ENCODE measurements around the gene HNRNPLL. TPM values are rescaled to one million over a fixed set of nuclear protein-coding genes. Genes with fewer than 3 reads are reported as not detected.

The HNRNPLL gene
- total RNA-seq, 4 donors from 2014 or later, result 45.2 to 59.7 (median 54.4) TPM

DNA sequence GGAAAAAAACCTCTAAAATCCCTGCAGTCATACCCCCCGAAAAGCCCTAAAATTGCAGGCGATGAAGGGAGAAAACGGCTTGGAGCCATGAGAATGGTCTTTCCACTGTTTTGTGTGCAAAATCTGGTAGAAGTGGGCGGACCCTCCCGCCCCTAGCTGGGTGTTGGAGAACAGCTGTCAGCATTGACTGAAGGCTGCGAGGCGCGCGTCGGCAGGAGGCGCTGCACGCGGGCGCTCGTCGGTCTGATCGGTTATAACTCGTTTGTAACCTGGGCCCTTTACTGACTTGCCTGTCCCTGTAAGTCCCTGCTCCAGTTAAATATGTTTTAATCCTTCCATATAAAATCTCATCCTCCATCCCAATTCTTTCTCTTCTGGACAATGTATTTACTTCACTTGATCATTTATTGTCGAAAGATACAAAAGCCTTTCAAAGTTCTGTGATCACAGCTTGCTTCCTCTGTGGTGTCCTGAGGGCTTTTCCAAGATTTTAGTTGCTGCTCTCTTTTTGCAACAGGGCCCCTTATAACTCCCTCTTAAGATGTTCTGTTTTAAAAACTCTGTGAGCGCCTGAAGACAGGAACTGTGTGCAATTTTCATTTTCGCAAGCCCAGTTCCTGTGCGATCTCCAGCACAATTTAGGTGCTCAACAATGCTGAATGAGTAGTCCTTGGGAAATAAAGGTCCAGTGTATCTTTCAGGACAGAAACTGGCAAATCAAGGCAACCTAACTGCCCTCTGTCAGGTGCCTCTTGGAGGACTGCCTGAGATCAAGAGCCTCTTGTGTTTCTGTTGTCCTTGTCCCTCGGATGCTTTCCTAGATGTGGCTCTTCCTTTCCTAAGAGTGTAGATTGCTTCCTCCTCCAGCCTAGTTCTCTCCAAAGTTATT is 918 bp upstream of the HNRNPLL start:
- Histone ChIP-seq H3K4me3 (peak overlapping the region; percentile 67 to 86 (median 77)), H3K4me1 (peaks cover 5 to 37% (median 22%) of the 10 kb centered on the region in 4 donors), H3K36me3 (no peaks in the 10 kb centered on the region), H3K9me3 (no peaks in the 10 kb centered on the region), H3K27ac (peak overlapping the region; percentile 97 to 98 (median 98)), H3K27me3 (no peaks in the 10 kb centered on the region)
- intact Hi-C loops (cut with DNase I; ENCODE audit: low total_unique reads) (loop anchor here (10.0 kb wide), 1 partner anchor 121 kb away; no protein-coding TSS in a partner anchor), in situ Hi-C loops (cut with MboI; ENCODE audit: low pct_ligation_motif_present in 1 of 4, low pct_unique_long_range_greater_than_20kb in 1 of 4, low sequenced_read_pairs in 3 of 4) (loop anchor here in 2 of 4 donors (10.0 kb wide), 1 partner anchor 61 kb away; the partner anchor contains the start of gene GALM (in 2 of the 2))
- DNase-seq, result peak; percentile 87
- TF ChIP-seq, protein P1, sequence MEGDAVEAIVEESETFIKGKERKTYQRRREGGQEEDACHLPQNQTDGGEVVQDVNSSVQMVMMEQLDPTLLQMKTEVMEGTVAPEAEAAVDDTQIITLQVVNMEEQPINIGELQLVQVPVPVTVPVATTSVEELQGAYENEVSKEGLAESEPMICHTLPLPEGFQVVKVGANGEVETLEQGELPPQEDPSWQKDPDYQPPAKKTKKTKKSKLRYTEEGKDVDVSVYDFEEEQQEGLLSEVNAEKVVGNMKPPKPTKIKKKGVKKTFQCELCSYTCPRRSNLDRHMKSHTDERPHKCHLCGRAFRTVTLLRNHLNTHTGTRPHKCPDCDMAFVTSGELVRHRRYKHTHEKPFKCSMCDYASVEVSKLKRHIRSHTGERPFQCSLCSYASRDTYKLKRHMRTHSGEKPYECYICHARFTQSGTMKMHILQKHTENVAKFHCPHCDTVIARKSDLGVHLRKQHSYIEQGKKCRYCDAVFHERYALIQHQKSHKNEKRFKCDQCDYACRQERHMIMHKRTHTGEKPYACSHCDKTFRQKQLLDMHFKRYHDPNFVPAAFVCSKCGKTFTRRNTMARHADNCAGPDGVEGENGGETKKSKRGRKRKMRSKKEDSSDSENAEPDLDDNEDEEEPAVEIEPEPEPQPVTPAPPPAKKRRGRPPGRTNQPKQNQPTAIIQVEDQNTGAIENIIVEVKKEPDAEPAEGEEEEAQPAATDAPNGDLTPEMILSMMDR (IDR thresholded peaks at IDR 0.05), result peak; percentile 87 to 99 (median 95)
- no peak for TF ChIP-seq POLR2A (IDR thresholded peaks at IDR 0.05)
- 18% methylated on average over 17 to 23 of the region's 23 CpGs for WGBS, 2 donors (ENCODE audit: low coverage in 1 of 2)

DNA sequence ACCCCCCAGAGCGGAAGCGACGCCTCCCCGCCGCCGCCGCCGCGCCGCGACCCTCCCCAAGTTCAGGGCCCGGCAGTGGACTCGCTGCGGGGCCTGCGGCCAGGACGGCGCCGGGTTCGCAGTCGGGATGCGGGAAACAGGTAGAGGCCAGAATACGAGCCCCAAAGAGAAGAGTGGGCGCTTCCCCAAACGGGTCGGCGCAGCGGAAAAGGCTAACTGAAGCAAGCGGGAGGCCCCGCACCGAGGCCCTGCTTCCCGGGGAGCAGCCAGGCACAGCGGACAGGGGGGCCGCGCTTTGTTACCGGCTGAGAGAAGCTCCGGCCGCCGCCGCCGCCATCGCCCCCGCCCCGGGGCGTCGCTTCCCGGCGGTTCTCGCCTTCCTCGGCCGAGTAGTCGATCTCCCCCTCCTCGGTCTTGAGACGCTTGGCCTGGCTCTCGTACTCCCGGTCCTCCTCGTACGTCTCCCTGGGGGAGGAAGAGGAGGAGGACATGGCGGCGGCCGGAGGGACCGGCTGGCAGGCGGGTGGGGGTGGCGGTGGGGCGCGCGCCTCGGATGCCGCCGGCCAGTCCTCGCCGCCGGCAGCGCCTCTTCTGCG is 494 bp downstream of the HNRNPLL start:
- Histone ChIP-seq H3K4me3 (peak overlapping the region; percentile 69 to 86 (median 82)), H3K27me3 (no peaks in the 10 kb centered on the region), H3K36me3 (no peaks in the 10 kb centered on the region), H3K4me1 (peaks cover 10 to 52% (median 33%) of the 10 kb centered on the region in 4 donors), H3K27ac (peak overlapping the region; percentile 97 to 98 (median 98)), H3K9me3 (no peaks in the 10 kb centered on the region)
- intact Hi-C loops (cut with DNase I; ENCODE audit: low total_unique reads), result loop anchor here (10.0 kb wide), 1 partner anchor 123 kb away; no protein-coding TSS in a partner anchor
- no peak for TF ChIP-seq EP300 (IDR thresholded peaks at IDR 0.05; ENCODE audit: low read depth)
- TF ChIP-seq, protein P1 (IDR thresholded peaks at IDR 0.05), result no peak
- no peak for TF ChIP-seq POLR2AphosphoS5 (IDR thresholded peaks at IDR 0.05)
- no peak for TF ChIP-seq POLR2A (IDR thresholded peaks at IDR 0.05)
- in situ Hi-C loops (cut with MboI; ENCODE audit: low pct_ligation_motif_present in 1 of 4, low pct_unique_long_range_greater_than_20kb in 1 of 4, low sequenced_read_pairs in 3 of 4), result loop anchor here in 2 of 4 donors (10.0 kb wide), 1 partner anchor 63 kb away; the partner anchor contains the start of gene GALM (in 2 of the 2)
- 0% methylated on average over 23 of the region's 74 CpGs; no CpG with 5 or more reads in 1 of the 2 donors for WGBS, 2 donors (ENCODE audit: low coverage in 1 of 2)
- peak; percentile 41 for DNase-seq

DNA sequence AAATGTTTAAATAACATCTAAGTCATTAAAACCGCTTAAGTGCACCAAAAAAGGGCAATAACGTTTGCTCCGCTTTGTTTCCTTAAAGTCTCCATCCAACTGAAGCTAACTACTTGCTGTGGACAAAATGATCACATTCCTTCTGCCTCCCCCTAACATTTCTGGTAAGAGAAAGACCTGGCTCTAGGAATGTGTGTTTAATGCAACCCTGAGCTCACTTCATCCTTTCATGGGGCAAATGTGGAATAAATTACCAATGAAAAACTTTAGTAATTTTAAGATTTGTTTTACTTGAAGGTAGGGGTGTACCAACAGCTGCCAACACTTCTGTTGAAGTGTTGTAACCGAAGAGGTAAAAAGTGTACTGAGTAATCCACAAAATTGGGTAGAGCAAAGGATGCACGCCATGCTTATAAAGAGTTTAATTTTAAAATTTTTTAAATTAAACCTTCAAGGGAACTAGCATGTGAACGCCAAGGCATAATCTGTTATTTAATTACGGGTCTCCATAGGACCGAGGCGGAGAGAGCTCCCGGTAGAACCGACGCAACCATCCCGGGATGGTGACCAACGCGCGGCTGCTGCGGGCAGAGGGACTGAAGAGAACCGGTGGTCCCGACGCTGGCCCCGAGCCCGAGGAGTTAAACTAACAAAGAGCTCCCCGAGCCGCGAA is 1.1 kb downstream of the HNRNPLL start:
- intact Hi-C loops (cut with DNase I; ENCODE audit: low total_unique reads), result loop anchor here (10.0 kb wide), 1 partner anchor 123 kb away; no protein-coding TSS in a partner anchor
- no peak for DNase-seq
- Histone ChIP-seq H3K36me3 (no peaks in the 10 kb centered on the region), H3K27ac (peak overlapping the region; percentile 97 to 98 (median 98)), H3K27me3 (no peaks in the 10 kb centered on the region), H3K4me3 (peak overlapping the region; percentile 69 to 86 (median 82)), H3K4me1 (peaks cover 10 to 58% (median 36%) of the 10 kb centered on the region in 4 donors), H3K9me3 (no peaks in the 10 kb centered on the region)
- TF ChIP-seq POLR2A (IDR thresholded peaks at IDR 0.05) (no peak), EP300 (IDR thresholded peaks at IDR 0.05; ENCODE audit: low read depth) (no peak), POLR2AphosphoS5 (IDR thresholded peaks at IDR 0.05) (no peak)
- TF ChIP-seq, protein P1 (IDR thresholded peaks at IDR 0.05), result no peak
- in situ Hi-C loops (cut with MboI; ENCODE audit: low pct_ligation_motif_present in 1 of 4, low pct_unique_long_range_greater_than_20kb in 1 of 4, low sequenced_read_pairs in 3 of 4), result loop anchor here in 2 of 4 donors (10.0 kb wide), 1 partner anchor 63 kb away; the partner anchor contains the start of gene GALM (in 2 of the 2)
- 2% methylated on average over 10 to 25 of the region's 25 CpGs for WGBS, 2 donors (ENCODE audit: low coverage in 1 of 2)

Measured in transverse colon (tissue), 4 donors.